Sigmoid colon (tissue), 4 donors: ENCODE data around the gene CTSA.

Source experiments
- POLR2A ChIP-seq, 2 donors: fragments of 450-650 bp; IDR thresholded peaks; one replicate each; pipeline ENCODE4 v1.6.1; 2016; ENCODE audit warnings: antibody characterized with exemption in 2 of 2, mild to moderate bottlenecking in 2 of 2, moderate library complexity in 2 of 2
- POLR2AphosphoS5 ChIP-seq, 4 donors: sonication (generic); formaldehyde crosslinking; IDR thresholded peaks; one replicate each; pipeline ENCODE4 v1.6.1; 2017; ENCODE audit warnings: antibody characterized with exemption in 4 of 4
- TF ChIP-seq, protein P1 (sequence below), 4 experiments: fragments of 450-650 bp in 3 of 4; fragments of 200-600 bp in 1 of 4; IDR thresholded peaks; one replicate each; pipeline ENCODE4 v1.5.1; 2016 to 2019; ENCODE audit warnings: antibody characterized with exemption in 4 of 4, mild to moderate bottlenecking in 3 of 4, moderate library complexity in 2 of 4

- TF ChIP-seq POLR2A (IDR thresholded peaks at IDR 0.05), result no peak
- TF ChIP-seq, protein P1, sequence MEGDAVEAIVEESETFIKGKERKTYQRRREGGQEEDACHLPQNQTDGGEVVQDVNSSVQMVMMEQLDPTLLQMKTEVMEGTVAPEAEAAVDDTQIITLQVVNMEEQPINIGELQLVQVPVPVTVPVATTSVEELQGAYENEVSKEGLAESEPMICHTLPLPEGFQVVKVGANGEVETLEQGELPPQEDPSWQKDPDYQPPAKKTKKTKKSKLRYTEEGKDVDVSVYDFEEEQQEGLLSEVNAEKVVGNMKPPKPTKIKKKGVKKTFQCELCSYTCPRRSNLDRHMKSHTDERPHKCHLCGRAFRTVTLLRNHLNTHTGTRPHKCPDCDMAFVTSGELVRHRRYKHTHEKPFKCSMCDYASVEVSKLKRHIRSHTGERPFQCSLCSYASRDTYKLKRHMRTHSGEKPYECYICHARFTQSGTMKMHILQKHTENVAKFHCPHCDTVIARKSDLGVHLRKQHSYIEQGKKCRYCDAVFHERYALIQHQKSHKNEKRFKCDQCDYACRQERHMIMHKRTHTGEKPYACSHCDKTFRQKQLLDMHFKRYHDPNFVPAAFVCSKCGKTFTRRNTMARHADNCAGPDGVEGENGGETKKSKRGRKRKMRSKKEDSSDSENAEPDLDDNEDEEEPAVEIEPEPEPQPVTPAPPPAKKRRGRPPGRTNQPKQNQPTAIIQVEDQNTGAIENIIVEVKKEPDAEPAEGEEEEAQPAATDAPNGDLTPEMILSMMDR (IDR thresholded peaks at IDR 0.05), result no peak
- no peak for TF ChIP-seq POLR2AphosphoS5 (IDR thresholded peaks at IDR 0.05)
Observed at GRCh38 chr20:45934046-45934585, 43.0 kb downstream of the CTSA start.
